Measurements from ENCODE around the gene MYORG.

Gene MYORG

GRCh38 chr9:34371886-34372466 lies 4.7 kb downstream of the MYORG start:
- H3K4me1 ChIP-seq (ENCODE audit: low read length) = no peaks in the 10 kb centered on the region
- no peaks in the 10 kb centered on the region for H4K20me1 ChIP-seq (ENCODE audit: insufficient read depth, low read length)
- no peaks in the 10 kb centered on the region; the same call in 1 of the 2 replicates for H3F3A ChIP-seq (ENCODE audit: insufficient read depth, low read length)
- H2AFZ ChIP-seq (ENCODE audit: low read length) = no peak overlapping the region
- no peaks in the 10 kb centered on the region for H3K36me3 ChIP-seq (replicated peaks; ENCODE audit: insufficient read depth, low read length)
- TF ChIP-seq EZH2 (optimal IDR thresholded peaks at IDR 0.05; ENCODE audit: low read depth, low read length) = no peak
- TF ChIP-seq, protein P1, sequence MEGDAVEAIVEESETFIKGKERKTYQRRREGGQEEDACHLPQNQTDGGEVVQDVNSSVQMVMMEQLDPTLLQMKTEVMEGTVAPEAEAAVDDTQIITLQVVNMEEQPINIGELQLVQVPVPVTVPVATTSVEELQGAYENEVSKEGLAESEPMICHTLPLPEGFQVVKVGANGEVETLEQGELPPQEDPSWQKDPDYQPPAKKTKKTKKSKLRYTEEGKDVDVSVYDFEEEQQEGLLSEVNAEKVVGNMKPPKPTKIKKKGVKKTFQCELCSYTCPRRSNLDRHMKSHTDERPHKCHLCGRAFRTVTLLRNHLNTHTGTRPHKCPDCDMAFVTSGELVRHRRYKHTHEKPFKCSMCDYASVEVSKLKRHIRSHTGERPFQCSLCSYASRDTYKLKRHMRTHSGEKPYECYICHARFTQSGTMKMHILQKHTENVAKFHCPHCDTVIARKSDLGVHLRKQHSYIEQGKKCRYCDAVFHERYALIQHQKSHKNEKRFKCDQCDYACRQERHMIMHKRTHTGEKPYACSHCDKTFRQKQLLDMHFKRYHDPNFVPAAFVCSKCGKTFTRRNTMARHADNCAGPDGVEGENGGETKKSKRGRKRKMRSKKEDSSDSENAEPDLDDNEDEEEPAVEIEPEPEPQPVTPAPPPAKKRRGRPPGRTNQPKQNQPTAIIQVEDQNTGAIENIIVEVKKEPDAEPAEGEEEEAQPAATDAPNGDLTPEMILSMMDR (IDR thresholded peaks at IDR 0.05; ENCODE audit: low read length) = no peak
- no peak for TF ChIP-seq EZH2phosphoT487 (IDR thresholded peaks at IDR 0.05; ENCODE audit: low read length)
- no peak overlapping the region for H3K4me2 ChIP-seq (ENCODE audit: low read depth, low read length)
- H3K9ac ChIP-seq (ENCODE audit: low read length) = no peak overlapping the region
- no peak for DNase-seq
- no peak overlapping the region for H3K4me3 ChIP-seq (ENCODE audit: low read length)
- H3K27me3 ChIP-seq (replicated peaks; ENCODE audit: insufficient read depth, low read length) = no peaks in the 10 kb centered on the region
- H3K79me2 ChIP-seq (ENCODE audit: low read length) = no peaks in the 10 kb centered on the region
- H3K27ac ChIP-seq (ENCODE audit: low read length) = no peak overlapping the region
- no peaks in the 10 kb centered on the region for H3K9me3 ChIP-seq (replicated peaks; ENCODE audit: insufficient read depth, low read length)
- no peaks in the 10 kb centered on the region for H3K9me2 ChIP-seq (replicated peaks; ENCODE audit: insufficient read depth, low read length)

GRCh38 chr9:34370970-34371880 lies 5.5 kb downstream of the MYORG start:
- H3K9ac ChIP-seq (ENCODE audit: low read length) = no peak overlapping the region
- no peaks in the 10 kb centered on the region for H4K20me1 ChIP-seq (ENCODE audit: insufficient read depth, low read length)
- no peaks in the 10 kb centered on the region; the same call in 1 of the 2 replicates for H3F3A ChIP-seq (ENCODE audit: insufficient read depth, low read length)
- no peak overlapping the region for H3K4me2 ChIP-seq (ENCODE audit: low read depth, low read length)
- TF ChIP-seq EZH2phosphoT487 (IDR thresholded peaks at IDR 0.05; ENCODE audit: low read length) (no peak), EZH2 (optimal IDR thresholded peaks at IDR 0.05; ENCODE audit: low read depth, low read length) (no peak)
- TF ChIP-seq, protein P1 (IDR thresholded peaks at IDR 0.05; ENCODE audit: low read length) = no peak
- no peaks in the 10 kb centered on the region for H3K4me1 ChIP-seq (ENCODE audit: low read length)
- no peaks in the 10 kb centered on the region for H3K9me2 ChIP-seq (replicated peaks; ENCODE audit: insufficient read depth, low read length)
- no peaks in the 10 kb centered on the region for H3K36me3 ChIP-seq (replicated peaks; ENCODE audit: insufficient read depth, low read length)
- H3K79me2 ChIP-seq (ENCODE audit: low read length) = no peaks in the 10 kb centered on the region
- H3K4me3 ChIP-seq (ENCODE audit: low read length) = no peak overlapping the region
- H3K27me3 ChIP-seq (replicated peaks; ENCODE audit: insufficient read depth, low read length) = no peaks in the 10 kb centered on the region
- H3K27ac ChIP-seq (ENCODE audit: low read length) = no peak overlapping the region
- H3K9me3 ChIP-seq (replicated peaks; ENCODE audit: insufficient read depth, low read length) = no peaks in the 10 kb centered on the region
- DNase-seq = no peak
- no peak overlapping the region for H2AFZ ChIP-seq (ENCODE audit: low read length)

DNA sequence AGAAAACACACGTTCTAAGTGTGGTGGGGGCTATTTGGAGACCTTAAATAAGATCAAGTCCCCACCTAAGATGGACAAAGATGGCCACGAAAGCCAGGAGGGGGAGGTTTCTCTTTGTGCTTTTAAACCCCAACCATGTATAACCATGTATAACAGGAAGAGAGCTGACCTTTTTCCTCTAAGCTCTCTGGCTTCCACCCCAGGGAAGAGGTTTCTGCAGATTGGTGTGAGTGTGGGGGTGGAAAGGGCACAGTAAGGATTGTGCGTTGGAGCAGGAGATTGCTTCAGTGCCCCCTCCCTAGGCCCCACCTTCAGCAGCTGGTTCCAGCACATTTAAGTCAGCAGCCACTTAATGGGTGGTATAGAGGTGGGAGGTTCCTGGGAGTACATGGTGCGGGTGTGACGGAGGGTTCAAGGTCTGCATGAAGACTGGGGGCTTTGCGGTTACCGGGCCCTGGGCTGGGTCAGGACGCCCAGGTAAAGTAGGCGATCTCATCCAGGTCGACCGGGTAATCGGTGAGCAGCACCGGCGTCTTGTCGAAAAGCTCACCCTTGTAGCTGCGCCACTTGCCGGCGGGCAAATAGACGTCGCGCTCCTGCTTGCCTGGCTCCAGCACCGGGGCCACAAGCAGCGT lies 6.2 kb downstream of the MYORG start:
- no peaks in the 10 kb centered on the region for H3K9me2 ChIP-seq (replicated peaks; ENCODE audit: insufficient read depth, low read length)
- no peak overlapping the region for H3K4me3 ChIP-seq (ENCODE audit: low read length)
- H3K4me2 ChIP-seq (ENCODE audit: low read depth, low read length) = no peak overlapping the region
- no peak for DNase-seq
- no peaks in the 10 kb centered on the region for H3K36me3 ChIP-seq (replicated peaks; ENCODE audit: insufficient read depth, low read length)
- no peaks in the 10 kb centered on the region for H3K27me3 ChIP-seq (replicated peaks; ENCODE audit: insufficient read depth, low read length)
- H2AFZ ChIP-seq (ENCODE audit: low read length) = no peak overlapping the region
- H3K4me1 ChIP-seq (ENCODE audit: low read length) = no peaks in the 10 kb centered on the region
- no peaks in the 10 kb centered on the region for H3F3A ChIP-seq (ENCODE audit: insufficient read depth, low read length)
- H3K79me2 ChIP-seq (ENCODE audit: low read length) = no peaks in the 10 kb centered on the region
- TF ChIP-seq EZH2 (optimal IDR thresholded peaks at IDR 0.05; ENCODE audit: low read depth, low read length) = no peak
- no peak for TF ChIP-seq EZH2phosphoT487 (IDR thresholded peaks at IDR 0.05; ENCODE audit: low read length)
- TF ChIP-seq, protein P1 (IDR thresholded peaks at IDR 0.05; ENCODE audit: low read length) = no peak
- H4K20me1 ChIP-seq (ENCODE audit: insufficient read depth, low read length) = no peaks in the 10 kb centered on the region
- H3K27ac ChIP-seq (ENCODE audit: low read length) = no peak overlapping the region
- no peaks in the 10 kb centered on the region for H3K9me3 ChIP-seq (replicated peaks; ENCODE audit: insufficient read depth, low read length)
- no peak overlapping the region for H3K9ac ChIP-seq (ENCODE audit: low read length)

Data from MM.1S (cell line).